ENCODE results near the gene MROH7. TPM values are rescaled to one million over a fixed set of nuclear protein-coding genes. Genes with fewer than 3 reads are reported as not detected.

MROH7 gene
- total and polyA plus RNA-seq, 4 donors: 0.07 to 2.8 (median 0.58) TPM

- WGBS: 53% methylated on average over 18 of the region's 18 CpGs
- Histone ChIP-seq H3K36me3 (ENCODE audit: control insufficient read depth in 4 of 4, insufficient read depth in 3 of 4, low read depth in 1 of 4, low read length in 3 of 4) (no peaks in the 10 kb centered on the region), H3K9ac (ENCODE audit: low read depth in 1 of 2, low read length in 2 of 2) (no peak within 1 kb of the TSS), H3K4me3 (ENCODE audit: low read depth in 1 of 3, low read length in 3 of 3) (no peak within 1 kb of the TSS), H3K27ac (ENCODE audit: low read depth in 1 of 2, low read length in 2 of 2) (no peak within 1 kb of the TSS), H3K4me1 (ENCODE audit: control insufficient read depth in 4 of 4, insufficient read depth in 4 of 4, low read length in 3 of 4) (peaks cover 0 to 21% (median 16%) of the 10 kb centered on the region in 4 donors), H3K9me3 (ENCODE audit: control insufficient read depth in 4 of 4, low read length in 3 of 4) (no peaks in the 10 kb centered on the region), H3K27me3 (ENCODE audit: control insufficient read depth in 4 of 4, insufficient read depth in 4 of 4, low read length in 3 of 4) (no peaks in the 10 kb centered on the region)
- no peak for TF ChIP-seq MAX (IDR thresholded peaks at IDR 0.05)
- no peak for TF ChIP-seq CTCF (IDR thresholded peaks at IDR 0.05; ENCODE audit: low read depth, low read length, missing input control)
- no peak for TF ChIP-seq REST (IDR thresholded peaks at IDR 0.05)
- no peak for TF ChIP-seq HNF4G (IDR thresholded peaks at IDR 0.05)
- no peak for TF ChIP-seq GABPA (IDR thresholded peaks at IDR 0.05 in 1 of 2, conservative IDR thresholded peaks at IDR 0.05 in 1 of 2)
- no peak for TF ChIP-seq FOXA1 (IDR thresholded peaks at IDR 0.05)
- no peak for TF ChIP-seq JUND (IDR thresholded peaks at IDR 0.05)
- peak; percentile 87 for TF ChIP-seq SP1 (IDR thresholded peaks at IDR 0.05)
- no peak for TF ChIP-seq ATF3 (IDR thresholded peaks at IDR 0.05)
- TF ChIP-seq HNF4A (conservative IDR thresholded peaks at IDR 0.05): peak; percentile 67 to 82
- peak; percentile 50 to 66 for TF ChIP-seq RXRA (IDR thresholded peaks at IDR 0.05)
- no peak for TF ChIP-seq NR2F2 (IDR thresholded peaks at IDR 0.05)
- no peak for TF ChIP-seq TAF1 (conservative IDR thresholded peaks at IDR 0.05)
- no peak for TF ChIP-seq FOXA2 (IDR thresholded peaks at IDR 0.05)
- TF ChIP-seq EGR1 (IDR thresholded peaks at IDR 0.05; ENCODE audit: low read depth in 2 of 2): no peak
- TF ChIP-seq RAD21 (IDR thresholded peaks at IDR 0.05): peak in 1 of 2 donors; percentile 23
- TF ChIP-seq YY1 (IDR thresholded peaks at IDR 0.05): no peak
- TF ChIP-seq ZBTB33 (IDR thresholded peaks at IDR 0.05): no peak
- DNase-seq (ENCODE audit: low spot score): peak; percentile 59
Observed at GRCh38 chr1:54623216-54624007, 18.2 kb upstream of the MROH7 start, which contains the start of gene FAM151A. FAM151A (minus strand) TSS chr1:54623525; CDS start chr1:54623395, 130 bp downstream.

Measured in liver (tissue), 9 donors.